GM19452 (cell line): ENCODE measurements around the gene GSPT2.
"Not testable (repeated sequence)": the region's sequence is repeated elsewhere in the genome, so short reads cannot be mapped to it uniquely, and the experiment has no call there.

Experiments
- ATAC-seq: cut with Tn5 transposase; IDR thresholded peaks from one replicate; pipeline ENCODE4 v1.9.1; 2021; ENCODE audit not compliant: unreplicated experiment

The GSPT2 gene

GRCh38 chrX:51743179-51743957, at the start of gene GSPT2:
TSS of gene GSPT2 (plus strand) at chrX:51743442. CDS start at chrX:51743627, 185 bp downstream.
- peak; percentile 96 for ATAC-seq

- no peak for ATAC-seq
These were observed 49.0 kb upstream of the GSPT2 start for GRCh38 chrX:51694254-51694653.

GRCh38 chrX:51697397-51697796, 45.8 kb upstream of the GSPT2 start:
- ATAC-seq = no peak

- ATAC-seq = not testable (repeated sequence)
These were observed 32.7 kb upstream of the GSPT2 start, which contains the start of gene CENPVL1 for GRCh38 chrX:51710277-51711164. TSS of gene CENPVL1 (plus strand) at chrX:51710512. CDS start at chrX:51710512, 0 bp downstream.

- not testable (repeated sequence) for ATAC-seq
These were observed 30.1 kb upstream of the GSPT2 start for GRCh38 chrX:51712943-51713647.

GRCh38 chrX:51728202-51728601, 15.0 kb upstream of the GSPT2 start:
- no peak for ATAC-seq

- no peak for ATAC-seq
These were observed 6.2 kb upstream of the GSPT2 start for GRCh38 chrX:51737091-51737490.

- ATAC-seq = no peak
These were observed 656 bp upstream of the GSPT2 start for GRCh38 chrX:51742586-51742985.

- ATAC-seq = no peak
These were observed 4.4 kb downstream of the GSPT2 start for GRCh38 chrX:51747671-51748070.

GRCh38 chrX:51759055-51759839, 16.0 kb downstream of the GSPT2 start:
- no peak for ATAC-seq

GRCh38 chrX:51760657-51761056, 17.4 kb downstream of the GSPT2 start:
- ATAC-seq = no peak

- no peak for ATAC-seq
These were observed 23.3 kb downstream of the GSPT2 start for GRCh38 chrX:51766546-51766945.

GRCh38 chrX:51776851-51777250, 33.6 kb downstream of the GSPT2 start:
- ATAC-seq = no peak

GRCh38 chrX:51779306-51779705, 36.1 kb downstream of the GSPT2 start:
- no peak for ATAC-seq

- ATAC-seq = no peak
These were observed 51.9 kb downstream of the GSPT2 start for GRCh38 chrX:51795136-51795535.
